Left ventricle myocardium superior (tissue), 1 donor: ENCODE measurements around the gene SPPL3. TPM values are rescaled to one million over a fixed set of nuclear protein-coding genes. Genes with fewer than 3 reads are reported as not detected.

Source experiments
- ATAC-seq: fragments of 200-7000 bp; cut with Tn5 transposase; one replicate; pipeline ENCODE4 v1.9.1; 2020; ENCODE audit warnings: mild to moderate bottlenecking, moderate library complexity
- DNase-seq: peaks from one replicate; pipeline ENCODE4 v3.0.0-alpha.2; 2020
- intact Hi-C: fragments of 100-400 bp; cut with micrococcal nuclease; formaldehyde crosslinking; loops from one replicate; pipeline ENCODE4 v1.11.0; 2022
- total RNA-seq: library from RNA; stranded (reverse); fragmentation: NEBNext Ultra II Directional; extraction: Animal tissue kit (Norgen Biotek cat#: 25700); gene quantifications from one replicate; pipeline ENCODE4 v1.2.1, GENCODE V29; 2021
- donor health status: DM: no; HTN: yes; CAD: no; lungs with severe emphysema.

SPPL3 gene
- total RNA-seq, 1 donor from 2014 or later: 34.6 TPM

DNA sequence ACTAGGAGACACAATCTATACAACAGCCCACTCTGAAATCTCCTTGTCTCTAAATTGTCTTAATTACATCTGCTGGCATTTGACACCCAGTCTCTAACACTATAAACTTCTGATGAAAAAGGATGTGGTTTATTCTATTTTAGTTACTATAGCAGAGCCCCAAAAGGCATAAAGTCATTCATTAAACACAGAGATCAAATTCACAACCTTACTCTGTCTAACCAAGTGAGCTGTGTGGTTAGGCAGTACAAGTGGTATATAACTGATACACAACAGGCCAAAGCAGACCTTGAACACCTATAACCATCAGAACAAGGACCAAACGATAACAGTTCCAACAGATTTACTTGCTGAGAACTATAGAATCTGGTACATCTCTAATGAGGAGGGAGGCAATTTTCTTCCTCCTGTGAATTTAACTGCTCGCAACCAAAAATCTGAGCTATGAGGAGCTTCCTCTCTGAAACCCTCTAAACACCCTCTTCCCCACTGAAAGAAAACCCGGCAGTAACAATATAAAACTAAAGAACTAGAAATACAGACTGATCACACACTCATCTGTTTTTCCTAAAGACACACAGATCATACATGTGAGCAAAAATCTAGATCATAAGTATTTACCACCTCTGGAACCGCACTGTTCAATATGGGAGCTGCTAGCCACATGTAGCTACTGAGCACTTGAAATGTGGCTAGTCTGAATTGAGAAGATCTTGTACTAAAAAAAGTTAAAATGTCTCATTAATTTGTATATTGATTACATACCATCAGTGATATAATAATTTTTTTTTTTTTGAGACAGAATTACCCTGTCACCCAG, 17.7 kb downstream of the SPPL3 start:
- ATAC-seq: no peak
- intact Hi-C loops: no loop called here
- DNase-seq: no peak

DNA sequence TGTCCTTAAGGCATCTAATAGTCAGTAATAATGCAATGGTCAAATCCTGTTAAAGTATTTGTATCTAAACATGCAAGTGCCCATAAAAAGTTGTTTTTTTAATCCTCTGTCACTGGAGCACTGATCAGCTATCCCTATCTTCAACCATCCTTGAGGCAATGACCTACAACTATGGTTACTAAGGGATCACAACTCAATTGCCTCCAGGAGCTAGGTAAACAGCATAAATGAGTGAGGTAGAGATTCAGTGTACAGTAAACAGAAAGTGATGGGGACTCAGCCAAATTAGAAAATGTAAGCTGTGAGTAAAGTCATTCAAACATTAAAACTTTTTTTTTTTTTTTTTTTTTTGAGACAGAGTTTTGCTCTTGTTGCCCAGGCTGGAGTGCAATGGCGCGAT, 18.6 kb downstream of the SPPL3 start:
- intact Hi-C loops: no loop called here
- DNase-seq: no peak
- ATAC-seq: no peak

DNA sequence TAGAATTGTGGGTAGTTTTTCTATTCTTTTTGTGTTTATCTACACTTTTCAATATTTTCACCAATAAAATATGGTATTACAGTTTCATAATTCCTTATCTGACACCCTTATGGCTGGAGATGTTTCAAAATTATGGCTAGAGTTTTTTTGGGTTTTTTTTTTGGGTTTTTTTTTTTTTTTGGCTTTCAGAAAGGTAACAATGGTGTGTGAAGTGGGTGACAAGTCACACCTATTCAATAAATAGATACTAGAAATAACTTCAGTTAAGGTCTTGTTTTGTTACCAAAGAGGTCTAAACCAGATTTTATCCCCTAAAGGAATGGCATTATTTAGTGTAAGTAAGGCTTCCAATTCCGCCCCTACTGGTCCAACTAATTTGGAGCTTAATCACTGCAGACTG, 19.5 kb downstream of the SPPL3 start:
- ATAC-seq (no peak), DNase-seq (no peak)
- intact Hi-C loops: no loop called here

DNA sequence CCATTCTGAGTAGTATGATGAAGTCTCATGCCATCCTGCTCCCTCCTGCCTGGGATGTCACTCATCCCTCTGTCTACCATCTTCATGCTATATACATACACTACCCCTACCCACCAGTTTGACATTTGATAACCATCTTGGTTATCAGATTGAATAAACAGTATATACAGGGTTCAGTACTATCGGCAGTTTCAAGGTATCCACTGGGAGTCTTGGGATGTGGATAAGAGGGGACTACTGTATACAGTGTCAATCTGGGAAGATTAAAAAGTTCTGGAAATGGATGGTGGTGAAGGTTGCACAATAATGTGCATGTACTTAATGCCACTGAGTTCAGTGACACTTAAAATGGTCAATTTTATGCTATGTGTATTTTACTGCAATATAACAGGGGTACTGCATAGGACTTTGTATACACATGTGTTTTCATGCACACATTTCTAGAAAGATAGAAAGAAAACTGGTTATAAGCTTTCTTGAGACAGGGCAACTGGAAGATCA, 22.1 kb downstream of the SPPL3 start:
- ATAC-seq: no peak
- no peak for DNase-seq
- intact Hi-C loops: no loop called here

DNA sequence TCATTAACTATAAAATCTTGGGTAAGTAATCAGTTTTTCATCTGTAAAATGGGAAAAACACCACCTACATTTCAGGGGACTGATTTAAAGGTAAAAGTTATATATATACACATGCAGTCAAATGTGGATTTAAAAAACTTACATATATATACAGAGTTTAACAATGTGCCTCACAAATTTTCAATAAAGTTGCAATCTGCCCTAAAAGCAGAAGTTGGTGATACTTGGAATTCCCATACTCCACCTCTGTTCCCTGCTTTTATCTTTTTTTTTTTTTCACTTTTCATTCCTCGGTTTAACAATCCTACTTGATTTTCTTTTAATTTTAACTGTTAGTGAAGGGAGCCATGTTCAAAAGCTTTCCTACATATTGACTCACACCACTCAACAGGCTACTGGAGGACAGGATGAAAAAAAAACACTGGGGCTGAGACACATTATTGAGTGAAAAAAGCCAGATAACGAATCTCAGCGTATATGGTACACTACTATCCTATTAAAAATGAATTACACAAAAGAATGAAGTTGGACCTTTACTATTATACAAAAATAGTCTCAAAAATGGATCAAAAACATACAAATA, 24.3 kb downstream of the SPPL3 start:
- intact Hi-C loops: no loop called here
- DNase-seq (no peak), ATAC-seq (no peak)

DNA sequence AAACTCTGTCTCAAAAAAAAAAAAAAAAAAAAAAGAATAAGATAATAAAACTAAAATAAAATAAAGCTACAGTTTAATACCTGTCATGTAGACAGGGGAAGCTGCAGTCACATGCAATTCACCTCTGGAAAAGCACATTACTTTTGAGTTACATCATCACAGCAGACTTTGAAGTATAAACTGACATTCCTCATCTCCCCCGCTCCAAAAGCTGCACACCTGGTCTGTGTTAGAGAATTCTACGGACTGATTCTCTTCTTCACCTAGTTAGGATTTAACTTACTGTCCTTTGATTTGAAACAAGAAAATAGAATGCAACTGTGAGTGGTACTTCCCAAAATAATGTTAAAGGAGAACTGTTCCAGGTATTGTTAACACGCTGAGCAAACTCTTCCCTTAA, 25.1 kb downstream of the SPPL3 start:
- intact Hi-C loops: no loop called here
- DNase-seq (no peak), ATAC-seq (no peak)

DNA sequence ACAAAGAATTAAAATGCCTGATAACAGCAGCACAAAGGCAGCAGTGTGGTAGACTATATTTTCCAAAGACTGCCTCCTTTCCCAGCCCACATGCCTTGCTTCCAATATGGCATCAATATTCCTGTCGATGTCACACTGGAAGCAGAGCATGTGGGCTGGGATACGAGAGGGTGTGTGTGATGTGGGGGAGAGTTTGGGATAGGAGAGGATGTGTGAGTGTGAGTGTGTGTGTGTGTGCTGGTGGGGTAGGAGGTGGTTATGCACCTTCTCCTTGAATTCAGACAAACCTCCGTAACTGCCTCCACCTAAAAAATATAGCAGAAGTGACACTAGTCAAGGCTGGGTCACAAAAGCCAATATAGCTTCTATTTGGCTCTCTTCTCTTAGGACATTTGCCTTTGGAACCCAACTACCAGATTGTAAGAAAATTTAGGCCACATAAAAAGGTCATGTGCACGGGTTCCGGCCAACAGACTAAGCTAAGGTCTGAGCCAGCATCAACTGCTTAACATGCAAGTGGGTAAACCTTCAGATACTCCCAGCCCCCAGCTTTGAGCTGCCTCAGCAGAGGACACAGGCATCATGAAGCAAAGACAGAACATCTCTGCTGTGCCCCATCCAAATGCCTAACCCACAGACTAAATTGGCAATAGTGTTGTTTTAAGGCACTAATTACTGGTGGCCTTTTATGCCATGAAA, 29.5 kb downstream of the SPPL3 start:
- DNase-seq (no peak), ATAC-seq (peak; percentile 19)
- intact Hi-C loops: no loop called here

DNA sequence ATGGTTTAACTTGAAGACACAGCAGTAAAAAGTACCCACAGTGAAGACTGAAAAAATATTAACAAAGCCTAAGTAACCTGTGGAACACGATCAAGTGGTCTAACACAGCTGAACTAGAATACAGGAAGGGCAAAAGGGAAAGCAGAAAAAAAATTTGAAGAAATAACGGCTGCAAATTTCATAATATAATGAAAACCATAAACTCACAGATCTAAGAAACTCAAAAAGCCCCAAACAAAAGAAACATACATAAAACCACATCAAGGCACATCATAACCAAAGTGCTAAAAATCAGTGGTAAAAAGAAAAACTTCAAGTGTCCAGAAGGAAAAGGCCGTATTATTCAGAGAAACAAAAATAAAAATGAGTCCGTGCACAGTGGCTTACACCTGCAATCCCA, 30.9 kb downstream of the SPPL3 start:
- ATAC-seq (no peak), DNase-seq (no peak)
- intact Hi-C loops: no loop called here

DNA sequence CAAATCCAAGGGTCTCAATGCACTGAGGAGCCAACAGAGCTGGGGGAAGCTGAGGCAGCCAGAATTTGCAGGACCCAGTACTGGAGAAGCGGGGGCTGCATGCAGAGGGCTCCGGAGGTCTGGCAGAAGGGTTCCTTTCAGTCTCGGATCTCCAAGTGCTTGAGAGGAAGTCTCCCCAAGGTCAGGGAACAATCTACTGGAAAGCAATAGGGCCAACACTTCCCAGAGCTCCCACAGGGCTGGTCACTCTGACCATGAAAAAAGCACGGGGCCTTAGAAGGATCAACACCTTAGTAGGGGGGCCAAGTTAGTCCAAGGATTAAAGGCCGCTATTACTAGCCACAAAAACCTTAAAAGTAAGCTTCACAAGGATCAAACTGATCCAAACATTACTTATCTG, 31.7 kb downstream of the SPPL3 start:
- intact Hi-C loops: no loop called here
- DNase-seq: no peak
- peak; percentile 46 for ATAC-seq

DNA sequence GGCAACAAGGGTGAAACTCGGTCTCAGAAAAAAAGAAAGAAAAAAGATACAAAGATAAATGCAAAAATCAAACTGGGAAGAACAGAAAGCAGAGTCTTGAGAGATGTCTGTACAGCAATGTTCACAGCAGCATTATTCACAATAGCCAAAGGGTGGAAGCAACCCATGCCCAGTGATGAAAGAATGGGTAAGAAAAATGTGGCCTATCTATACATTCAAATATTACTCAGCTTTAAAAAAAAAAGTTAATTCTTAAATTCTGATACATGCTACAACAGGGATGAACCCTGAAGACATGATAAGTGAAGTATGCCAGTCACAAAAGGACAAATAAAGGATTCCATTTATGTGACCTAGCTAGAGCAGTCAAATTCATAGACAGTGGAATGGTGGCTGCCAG, 33.7 kb downstream of the SPPL3 start:
- ATAC-seq: no peak
- intact Hi-C loops: no loop called here
- DNase-seq: no peak

DNA sequence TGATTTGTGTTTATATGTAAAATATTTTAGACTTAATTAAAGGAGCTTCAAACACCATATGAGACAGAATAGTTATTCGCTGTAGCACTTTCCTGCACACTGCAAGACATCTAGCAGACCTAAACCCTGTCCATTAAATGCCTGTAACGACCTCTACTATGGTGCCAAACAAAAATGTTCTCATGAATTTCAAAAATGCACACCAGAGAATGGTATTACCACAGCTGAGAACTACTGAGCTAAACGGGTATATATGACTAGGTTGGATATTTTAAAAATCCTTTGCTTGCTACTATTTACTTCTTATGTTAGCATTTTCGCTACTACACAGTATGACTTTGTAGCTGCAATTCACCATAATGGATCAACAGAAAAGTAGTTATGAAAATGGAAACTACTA, 34.8 kb downstream of the SPPL3 start:
- intact Hi-C loops: no loop called here

DNA sequence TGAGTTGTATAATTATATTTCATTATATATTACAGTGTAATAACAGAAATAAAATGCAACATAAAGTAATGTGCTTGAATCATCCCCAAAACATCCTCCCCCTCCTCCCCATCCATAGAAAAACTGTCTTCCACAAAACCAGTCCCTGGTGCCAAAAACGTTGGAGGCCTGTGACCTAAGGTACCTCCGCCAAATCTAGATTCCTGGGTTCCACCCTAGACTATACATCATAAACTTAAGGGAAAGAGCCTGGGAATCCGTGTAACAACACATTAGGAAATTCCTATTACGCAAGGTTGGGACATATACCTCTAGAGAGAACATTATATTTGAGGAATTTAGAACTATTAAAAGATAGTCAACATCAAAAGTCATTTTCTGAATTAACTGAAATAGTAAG, 38.0 kb downstream of the SPPL3 start:
- ATAC-seq: no peak
- intact Hi-C loops: no loop called here

More for the DNA sequence above, 34.8 kb downstream of the SPPL3 start:
- ATAC-seq: no peak
- no peak for DNase-seq

DNA sequence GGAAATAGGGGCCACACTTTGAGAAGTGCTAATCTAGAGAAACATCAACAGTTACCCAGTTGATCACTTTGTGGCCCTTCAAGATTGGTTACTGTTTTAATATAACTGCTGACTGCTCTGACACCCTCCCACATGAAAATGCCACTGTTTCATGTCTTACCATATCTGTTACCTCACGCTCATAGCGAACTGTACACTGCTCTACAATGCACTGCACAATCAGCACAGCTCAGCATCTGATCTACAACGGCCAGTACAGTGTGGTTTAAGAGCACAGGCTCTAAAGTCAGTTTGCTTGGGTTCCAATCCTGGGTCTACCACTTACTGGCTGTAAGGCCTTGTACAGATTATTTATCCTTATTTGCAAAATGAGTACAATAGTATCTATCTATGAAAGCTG, 39.1 kb downstream of the SPPL3 start:
- ATAC-seq (peak; percentile 47), DNase-seq (no peak)
- intact Hi-C loops: no loop called here

More for the DNA sequence above, 38.0 kb downstream of the SPPL3 start:
- DNase-seq: no peak

DNA sequence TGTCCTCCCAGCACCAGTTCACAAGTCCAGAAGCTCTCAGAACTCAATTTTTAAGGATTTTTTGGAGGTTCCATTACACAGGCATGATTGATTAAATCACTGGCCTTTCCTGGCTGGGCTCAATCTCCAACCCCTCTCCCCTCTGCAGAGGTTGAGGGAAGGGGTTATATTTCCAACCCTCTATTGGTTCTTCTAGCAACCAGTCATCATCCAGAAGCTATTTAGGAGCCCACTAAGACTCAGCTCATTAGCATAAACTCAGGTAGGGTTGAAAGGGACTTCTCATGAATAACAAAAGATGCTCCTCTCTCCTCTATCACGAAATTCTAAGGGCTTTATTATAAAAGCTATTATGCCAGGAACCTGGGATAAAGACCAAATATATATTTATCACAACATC, 41.5 kb downstream of the SPPL3 start:
- ATAC-seq (no peak), DNase-seq (no peak)
- intact Hi-C loops: no loop called here

DNA sequence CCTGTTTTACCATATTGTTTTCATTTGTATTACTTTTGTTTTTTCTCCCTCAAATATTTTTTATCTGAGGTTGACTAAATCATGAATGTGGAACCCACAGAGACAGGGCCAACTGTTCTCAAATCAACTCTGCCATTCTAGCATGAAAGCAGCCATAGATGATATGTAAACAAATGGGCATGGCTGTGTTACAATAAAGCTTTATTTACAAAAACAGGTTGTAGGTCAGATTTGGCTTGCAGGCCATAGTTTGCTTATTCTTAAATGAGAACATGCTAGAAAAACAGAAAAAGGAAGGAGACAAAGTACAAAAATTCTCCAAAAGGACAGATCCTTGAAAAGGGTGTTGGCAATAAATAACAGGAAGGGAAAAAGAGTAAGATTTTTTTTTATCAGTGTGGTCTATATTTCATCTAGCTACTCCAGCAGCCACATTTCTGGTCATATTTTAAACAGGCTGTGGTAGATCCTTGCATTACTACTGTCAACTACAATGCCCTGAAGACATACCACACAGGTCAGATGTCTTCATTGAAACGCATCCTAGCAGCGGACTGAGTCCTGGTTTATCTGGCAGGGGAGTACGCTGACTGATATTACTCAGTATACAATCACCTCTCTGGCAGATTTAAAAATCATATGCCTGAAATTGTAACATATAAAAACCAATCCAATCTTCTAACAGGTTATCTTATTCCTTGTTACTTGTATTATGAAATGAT, 42.9 kb downstream of the SPPL3 start:
- intact Hi-C loops: no loop called here
- DNase-seq (no peak), ATAC-seq (no peak)

DNA sequence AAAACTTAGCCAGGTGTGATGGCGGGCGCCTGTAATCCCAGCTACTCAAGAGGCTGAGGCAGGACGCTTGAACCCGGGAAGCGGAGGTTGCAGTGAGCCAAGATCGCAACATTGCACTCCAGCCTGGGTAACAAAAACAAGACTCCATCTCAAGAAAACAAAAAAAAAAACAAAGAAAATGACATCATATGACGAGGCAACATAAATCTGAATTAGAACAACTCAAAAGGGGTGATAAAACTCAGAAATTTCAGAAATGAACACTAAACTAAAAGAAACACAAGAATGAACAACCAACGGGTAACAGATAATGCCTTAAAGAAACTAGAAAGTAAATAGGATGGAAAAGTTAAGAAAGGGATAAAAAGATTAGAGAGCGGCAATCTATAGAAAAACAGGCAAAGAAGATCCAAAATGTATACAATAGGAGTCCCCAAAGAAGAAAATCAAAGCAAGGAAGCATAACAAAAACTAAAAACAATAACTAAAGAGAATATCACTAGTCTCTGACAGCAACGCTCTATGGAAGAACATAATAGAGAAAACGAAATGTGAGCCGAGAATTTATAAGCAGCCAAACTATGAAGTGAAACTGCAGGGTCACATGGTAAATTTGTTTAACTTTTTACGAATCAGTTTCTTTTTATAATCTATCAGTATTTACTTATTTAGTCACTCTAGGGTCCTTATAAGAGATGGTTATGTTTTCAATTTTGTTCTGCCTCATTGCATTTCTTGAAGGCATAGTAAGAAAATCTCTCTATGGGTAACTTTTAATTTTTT, 45.7 kb downstream of the SPPL3 start:
- DNase-seq: no peak
- ATAC-seq: no peak
- intact Hi-C loops: no loop called here

DNA sequence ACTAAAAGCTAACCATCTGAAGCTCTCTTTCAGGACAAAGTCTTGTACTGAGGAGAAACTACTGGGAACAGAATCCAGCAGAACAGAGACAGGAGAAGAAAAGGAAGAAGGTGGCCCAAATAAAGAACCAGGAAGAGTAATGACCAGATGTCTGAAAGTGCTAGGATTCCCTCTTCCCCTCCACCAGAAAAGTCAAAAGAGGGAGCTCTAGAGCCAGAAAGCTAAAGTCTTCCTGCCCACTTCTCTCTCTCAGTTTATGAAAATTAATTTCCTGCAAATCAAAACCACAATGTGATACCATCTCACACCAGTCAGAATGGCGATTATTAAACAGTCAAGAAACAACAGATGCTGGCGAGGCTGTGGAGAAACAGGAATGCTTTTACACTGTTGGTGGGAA, 47.2 kb downstream of the SPPL3 start:
- ATAC-seq (peak; percentile 31), DNase-seq (no peak)
- intact Hi-C loops: no loop called here

DNA sequence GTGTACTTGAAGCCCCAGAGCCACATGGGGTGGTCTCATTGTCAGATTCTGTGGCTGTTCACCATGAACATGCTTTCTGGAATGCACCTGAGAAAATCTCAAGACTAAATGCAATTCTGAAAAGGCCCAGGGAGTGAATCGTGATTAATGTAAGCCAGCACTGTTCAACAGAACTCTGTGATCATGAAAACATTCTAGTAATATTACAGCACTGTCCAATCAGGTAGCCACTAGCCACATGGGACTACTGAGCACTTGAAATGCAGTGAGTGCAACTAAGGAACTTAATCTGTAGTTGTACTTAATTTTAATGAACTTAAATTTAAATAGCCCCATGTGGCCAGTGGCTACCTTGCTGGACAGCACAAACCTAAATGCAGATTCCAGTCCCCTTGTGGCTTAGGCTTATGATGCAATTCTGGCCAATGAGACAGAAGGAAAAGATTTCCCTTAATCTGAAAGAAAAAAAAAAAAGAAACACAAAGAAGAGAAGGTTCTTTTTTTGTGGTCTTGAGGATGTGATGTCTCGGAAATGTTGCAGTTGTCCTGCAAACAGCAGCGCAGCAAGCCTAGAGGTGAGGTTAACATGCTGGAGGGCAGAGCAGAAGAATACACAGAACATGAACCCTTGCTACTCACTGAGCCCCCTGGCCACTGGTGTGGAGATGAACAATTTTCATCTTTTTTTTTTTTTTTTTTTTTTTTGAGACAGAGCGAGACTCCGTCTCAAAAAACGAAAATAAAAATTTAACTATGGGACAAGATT, 48.2 kb downstream of the SPPL3 start:
- no peak for DNase-seq
- intact Hi-C loops: no loop called here
- peak; percentile 25 for ATAC-seq
